Adipocyte (in vitro differentiated cells): Measurements from ENCODE around the gene PTPRK.
A peak's percentile ranks its signal among the peaks of the same experiment; 100 is the strongest.
"Not testable (repeated sequence)": the region's sequence is repeated elsewhere in the genome, so short reads cannot be mapped to it uniquely, and the experiment has no call there.

Experiments used
- DNase-seq: peaks from one replicate; pipeline ENCODE4 v3.0.0-alpha.2; 2015; ENCODE audit warnings: low read depth
- H3K27me3 ChIP-seq: replicated peaks from 2 replicates; pipeline ENCODE4 v1.7.0; 2013; ENCODE audit warnings: mild to moderate bottlenecking, low read length, moderate library complexity; ENCODE audit not compliant: control insufficient read depth, insufficient read depth
- H3K36me3 ChIP-seq: 2 replicates; pipeline ENCODE4 v1.7.0; 2013; ENCODE audit warnings: low read length, mild to moderate bottlenecking, moderate library complexity; ENCODE audit not compliant: control insufficient read depth, insufficient read depth, severe bottlenecking
- H3K4me1 ChIP-seq: 2 replicates; pipeline ENCODE4 v1.7.0; 2013; ENCODE audit warnings: mild to moderate bottlenecking, low read length, moderate library complexity; ENCODE audit not compliant: control insufficient read depth, insufficient read depth
- H3K4me3 ChIP-seq: 2 replicates; pipeline ENCODE4 v1.7.0; 2013; ENCODE audit warnings: mild to moderate bottlenecking, low read length, moderate library complexity
- H3K9ac ChIP-seq: 2 replicates; pipeline ENCODE4 v1.7.0; 2013; ENCODE audit warnings: mild to moderate bottlenecking, low read length, moderate library complexity
- H3K9me3 ChIP-seq: 2 replicates; pipeline ENCODE4 v1.7.0; 2013; ENCODE audit warnings: mild to moderate bottlenecking, low read length, moderate library complexity; ENCODE audit not compliant: control insufficient read depth

Gene PTPRK

GRCh38 chr6:127941228-127941627, 579.2 kb downstream of the PTPRK start:
- Histone ChIP-seq H3K27me3 (no peaks in the 10 kb centered on the region), H3K4me1 (peaks cover 21% of the 10 kb centered on the region), H3K4me3 (no peak overlapping the region), H3K9me3 (no peaks in the 10 kb centered on the region), H3K9ac (no peak overlapping the region), H3K36me3 (no peaks in the 10 kb centered on the region)
- no peak for DNase-seq

GRCh38 chr6:127939442-127940066, 580.8 kb downstream of the PTPRK start:
- H3K9ac ChIP-seq: peak overlapping the region; percentile 26
- H3K27me3 ChIP-seq: no peaks in the 10 kb centered on the region
- no peaks in the 10 kb centered on the region for H3K36me3 ChIP-seq
- DNase-seq: peak; percentile 60
- peaks cover 21% of the 10 kb centered on the region for H3K4me1 ChIP-seq
- peak overlapping the region; percentile 39 for H3K4me3 ChIP-seq
- no peaks in the 10 kb centered on the region for H3K9me3 ChIP-seq

GRCh38 chr6:127938701-127939100, 581.7 kb downstream of the PTPRK start:
- Histone ChIP-seq H3K4me1 (peaks cover 21% of the 10 kb centered on the region), H3K4me3 (peak overlapping the region; percentile 39), H3K36me3 (no peaks in the 10 kb centered on the region), H3K9ac (no peak overlapping the region), H3K9me3 (no peaks in the 10 kb centered on the region), H3K27me3 (no peaks in the 10 kb centered on the region)
- peak; percentile 72 for DNase-seq

GRCh38 chr6:127937747-127938146, 582.7 kb downstream of the PTPRK start:
- H3K4me3 ChIP-seq: no peak overlapping the region
- no peaks in the 10 kb centered on the region for H3K36me3 ChIP-seq
- H3K9ac ChIP-seq: no peak overlapping the region
- no peaks in the 10 kb centered on the region for H3K27me3 ChIP-seq
- H3K9me3 ChIP-seq: peaks cover 3% of the 10 kb centered on the region
- peaks cover 21% of the 10 kb centered on the region for H3K4me1 ChIP-seq
- DNase-seq: no peak

- Histone ChIP-seq H3K4me1 (peaks cover 17% of the 10 kb centered on the region), H3K27me3 (no peaks in the 10 kb centered on the region), H3K36me3 (no peaks in the 10 kb centered on the region), H3K9ac (no peak overlapping the region), H3K4me3 (no peak overlapping the region), H3K9me3 (peaks cover 7% of the 10 kb centered on the region)
- no peak for DNase-seq
These were observed 583.3 kb downstream of the PTPRK start for GRCh38 chr6:127937102-127937501.

GRCh38 chr6:127934956-127935355, 585.4 kb downstream of the PTPRK start:
- H3K9ac ChIP-seq: no peak overlapping the region
- no peaks in the 10 kb centered on the region for H3K36me3 ChIP-seq
- no peaks in the 10 kb centered on the region for H3K27me3 ChIP-seq
- DNase-seq: peak; percentile 30
- H3K4me3 ChIP-seq: no peak overlapping the region
- H3K4me1 ChIP-seq: peaks cover 17% of the 10 kb centered on the region
- peaks cover 7% of the 10 kb centered on the region for H3K9me3 ChIP-seq

GRCh38 chr6:127933852-127934840, 586.3 kb downstream of the PTPRK start:
- peaks cover 9% of the 10 kb centered on the region for H3K4me1 ChIP-seq
- peaks cover 7% of the 10 kb centered on the region for H3K9me3 ChIP-seq
- no peaks in the 10 kb centered on the region for H3K36me3 ChIP-seq
- no peaks in the 10 kb centered on the region for H3K27me3 ChIP-seq
- H3K4me3 ChIP-seq: no peak overlapping the region
- DNase-seq: no peak
- H3K9ac ChIP-seq: no peak overlapping the region

GRCh38 chr6:127933137-127933536, 587.3 kb downstream of the PTPRK start:
- no peak overlapping the region for H3K4me3 ChIP-seq
- DNase-seq: no peak

GRCh38 chr6:127932708-127933107, 587.7 kb downstream of the PTPRK start:
- Histone ChIP-seq H3K4me1 (no peaks in the 10 kb centered on the region), H3K9ac (no peak overlapping the region), H3K9me3 (peaks cover 7% of the 10 kb centered on the region), H3K27me3 (no peaks in the 10 kb centered on the region), H3K36me3 (no peaks in the 10 kb centered on the region), H3K4me3 (peak overlapping the region; percentile 17)
- no peak for DNase-seq

More at GRCh38 chr6:127933137-127933536, 587.3 kb downstream of the PTPRK start:
- Histone ChIP-seq H3K27me3 (no peaks in the 10 kb centered on the region), H3K9me3 (peaks cover 7% of the 10 kb centered on the region), H3K36me3 (no peaks in the 10 kb centered on the region), H3K9ac (no peak overlapping the region), H3K4me1 (no peaks in the 10 kb centered on the region)

- not testable (repeated sequence) for H3K9me3 ChIP-seq, H3K4me1 ChIP-seq, H3K27me3 ChIP-seq, DNase-seq, H3K9ac ChIP-seq, H3K36me3 ChIP-seq, H3K4me3 ChIP-seq
These were observed 594.0 kb downstream of the PTPRK start for GRCh38 chr6:127926441-127926840.

GRCh38 chr6:127924440-127924839, 596.0 kb downstream of the PTPRK start:
- DNase-seq: no peak
- H3K36me3 ChIP-seq: no peaks in the 10 kb centered on the region
- no peak overlapping the region for H3K9ac ChIP-seq
- H3K4me1 ChIP-seq: no peaks in the 10 kb centered on the region
- no peaks in the 10 kb centered on the region for H3K27me3 ChIP-seq
- H3K4me3 ChIP-seq: no peak overlapping the region
- peaks cover 3% of the 10 kb centered on the region for H3K9me3 ChIP-seq
